BLaER1 treated with 17β-estradiol and CSF1 and Interleukin-3, amounts not matched to agents 10 nM and 100 nM (cell line): ENCODE results near the gene CASP1.
"Not testable (repeated sequence)": the region's sequence is repeated elsewhere in the genome, so short reads cannot be mapped to it uniquely, and the experiment has no call there.

Experiments
- H3K27ac ChIP-seq, 11 experiments: shearing (Covaris generic); formaldehyde crosslinking; 2 replicates each; pipeline ENCODE4 v1.8.1; 2022
- H3K27me3 ChIP-seq, 11 experiments: shearing (Covaris generic); formaldehyde crosslinking; 2 replicates each; pipeline ENCODE4 v1.8.1; 2022
- H3K36me3 ChIP-seq, 11 experiments: shearing (Covaris generic); formaldehyde crosslinking; 2 replicates each; pipeline ENCODE4 v1.8.1; 2022
- H3K4me1 ChIP-seq, 10 experiments: shearing (Covaris generic); formaldehyde crosslinking; 2 replicates each; pipeline ENCODE4 v1.8.1; 2022
- H3K4me2 ChIP-seq, 11 experiments: shearing (Covaris generic); formaldehyde crosslinking; 2 replicates each; pipeline ENCODE4 v1.8.1; 2022
- H3K4me3 ChIP-seq, 10 experiments: shearing (Covaris generic); formaldehyde crosslinking; 2 replicates each; pipeline ENCODE4 v1.8.1; 2022
- H3K9ac ChIP-seq, 11 experiments: shearing (Covaris generic); formaldehyde crosslinking; 2 replicates each; pipeline ENCODE4 v1.8.1; 2022
- H3K9me3 ChIP-seq, 11 experiments: shearing (Covaris generic); formaldehyde crosslinking; replicated peaks in 1 of 11; 2 replicates each; pipeline ENCODE4 v1.8.1; 2022
- H4K20me1 ChIP-seq, 11 experiments: shearing (Covaris generic); formaldehyde crosslinking; 2 replicates each; pipeline ENCODE4 v1.8.1; 2022
- Cebpa-rat ChIP-seq, 11 experiments: shearing (Covaris generic); IDR thresholded peaks; 2 replicates each; pipeline ENCODE4 v1.8.1; 2022

The CASP1 gene

GRCh38 chr11:105034813-105035620 is at the start of gene CASP1:
Gene CASP1 (minus strand): TSS chr11:105035144. CDS start chr11:105035113, 31 bp downstream.
- peak in 8 of 11 experiments; percentile 39 to 77 (median 62); a peak in 10 of 22 replicates for TF ChIP-seq Cebpa-rat (IDR thresholded peaks at IDR 0.05)
- H3K27me3 ChIP-seq: no peaks in the 10 kb centered on the region
- peaks cover 10 to 52% (median 20%) of the 10 kb centered on the region in 11 experiments for H3K9me3 ChIP-seq
- peaks cover 0 to 59% (median 0%) of the 10 kb centered on the region in 11 experiments; a peak in 11 of 22 replicates for H3K36me3 ChIP-seq
- peak within 1 kb of the TSS in 7 of 10 experiments; percentile 40 to 66 (median 54); a peak in 14 of 20 replicates for H3K4me3 ChIP-seq
- H4K20me1 ChIP-seq: no peaks in the 10 kb centered on the region
- peaks cover 0 to 75% (median 26%) of the 10 kb centered on the region in 10 experiments; a peak in 18 of 20 replicates for H3K4me1 ChIP-seq
- H3K27ac ChIP-seq: peak within 1 kb of the TSS; percentile 52 to 88 (median 73)
- H3K4me2 ChIP-seq: peak within 1 kb of the TSS; percentile 42 to 99 (median 63)
- peak within 1 kb of the TSS; percentile 26 to 79 (median 71); a peak in 18 of 22 replicates for H3K9ac ChIP-seq

GRCh38 chr11:105081412-105082150 is 46.6 kb upstream of the CASP1 start:
- H3K36me3 ChIP-seq: no peaks in the 10 kb centered on the region
- no peaks in the 10 kb centered on the region for H3K27me3 ChIP-seq
- peak overlapping the region in 5 of 11 experiments; percentile 68 to 89 (median 80); a peak in 10 of 22 replicates for H3K4me2 ChIP-seq
- peaks cover 0 to 45% (median 16%) of the 10 kb centered on the region in 10 experiments; a peak in 14 of 20 replicates for H3K4me1 ChIP-seq
- no peak overlapping the region for H3K9ac ChIP-seq
- peak overlapping the region in 5 of 11 experiments; percentile 54 to 78 (median 75); a peak in 11 of 22 replicates for H3K27ac ChIP-seq
- H3K9me3 ChIP-seq: peaks cover 0 to 9% (median 0%) of the 10 kb centered on the region in 11 experiments; a peak in 2 of 22 replicates
- H4K20me1 ChIP-seq: no peaks in the 10 kb centered on the region
- no peak for TF ChIP-seq Cebpa-rat (IDR thresholded peaks at IDR 0.05)
- no peak overlapping the region for H3K4me3 ChIP-seq

- peak overlapping the region in 3 of 10 experiments; percentile 3 to 29 (median 19); a peak in 3 of 20 replicates for H3K4me3 ChIP-seq
- H3K36me3 ChIP-seq, H3K27me3 ChIP-seq, H3K9me3 ChIP-seq, H4K20me1 ChIP-seq: not testable (repeated sequence)
- peaks cover 0 to 45% (median 16%) of the 10 kb centered on the region in 10 experiments; a peak in 14 of 20 replicates for H3K4me1 ChIP-seq
- peak overlapping the region in 5 of 11 experiments; percentile 5 to 58 (median 44); a peak in 8 of 22 replicates for H3K9ac ChIP-seq
- peak overlapping the region in 8 of 11 experiments; percentile 13 to 78 (median 60); a peak in 15 of 22 replicates for H3K27ac ChIP-seq
- H3K4me2 ChIP-seq: peak overlapping the region in 9 of 11 experiments; percentile 10 to 89 (median 68); a peak in 15 of 22 replicates
Observed at GRCh38 chr11:105080171-105080906, 45.4 kb upstream of the CASP1 start.

- Histone ChIP-seq H3K4me1 (peaks cover 0 to 50% (median 16%) of the 10 kb centered on the region in 10 experiments; a peak in 14 of 20 replicates), H3K9ac (no peak overlapping the region), H3K9me3 (peaks cover 0 to 4% (median 0%) of the 10 kb centered on the region in 11 experiments; a peak in 2 of 22 replicates), H3K27me3 (no peaks in the 10 kb centered on the region), H4K20me1 (no peaks in the 10 kb centered on the region), H3K4me2 (peak overlapping the region in 2 of 11 experiments; percentile 9 to 30; a peak in 1 of 22 replicates), H3K27ac (no peak overlapping the region), H3K36me3 (no peaks in the 10 kb centered on the region), H3K4me3 (no peak overlapping the region)
- no peak for TF ChIP-seq Cebpa-rat (IDR thresholded peaks at IDR 0.05)
Observed at GRCh38 chr11:105078283-105078682, 43.3 kb upstream of the CASP1 start.

GRCh38 chr11:105077141-105077790 is 42.3 kb upstream of the CASP1 start:
- H3K4me1 ChIP-seq: peaks cover 0 to 49% (median 16%) of the 10 kb centered on the region in 10 experiments; a peak in 14 of 20 replicates
- H3K4me3 ChIP-seq, H3K9me3 ChIP-seq, H3K27me3 ChIP-seq, H4K20me1 ChIP-seq, H3K36me3 ChIP-seq, H3K9ac ChIP-seq, H3K4me2 ChIP-seq, H3K27ac ChIP-seq: not testable (repeated sequence)

- no peak for TF ChIP-seq Cebpa-rat (IDR thresholded peaks at IDR 0.05)
- no peaks in the 10 kb centered on the region for H3K36me3 ChIP-seq
- H4K20me1 ChIP-seq: no peaks in the 10 kb centered on the region
- no peak overlapping the region for H3K27ac ChIP-seq
- peak overlapping the region in 2 of 11 experiments; percentile 32 to 37; a peak in 2 of 22 replicates for H3K4me2 ChIP-seq
- H3K27me3 ChIP-seq: no peaks in the 10 kb centered on the region
- peaks cover 0 to 38% (median 0%) of the 10 kb centered on the region in 10 experiments; a peak in 7 of 20 replicates for H3K4me1 ChIP-seq
- H3K9me3 ChIP-seq: no peaks in the 10 kb centered on the region
- H3K4me3 ChIP-seq: no peak overlapping the region
- H3K9ac ChIP-seq: no peak overlapping the region
Observed at GRCh38 chr11:105074166-105074530, 39.2 kb upstream of the CASP1 start.

GRCh38 chr11:105073456-105074165 is 38.7 kb upstream of the CASP1 start:
- no peaks in the 10 kb centered on the region for H4K20me1 ChIP-seq
- peak overlapping the region in 2 of 11 experiments; percentile 32 to 37; a peak in 2 of 22 replicates for H3K4me2 ChIP-seq
- no peaks in the 10 kb centered on the region for H3K36me3 ChIP-seq
- H3K27ac ChIP-seq: no peak overlapping the region
- no peak overlapping the region for H3K9ac ChIP-seq
- peaks cover 0 to 33% (median 0%) of the 10 kb centered on the region in 10 experiments; a peak in 6 of 20 replicates for H3K4me1 ChIP-seq
- no peaks in the 10 kb centered on the region for H3K27me3 ChIP-seq
- TF ChIP-seq Cebpa-rat (IDR thresholded peaks at IDR 0.05): no peak
- no peak overlapping the region for H3K4me3 ChIP-seq
- no peaks in the 10 kb centered on the region for H3K9me3 ChIP-seq

GRCh38 chr11:105072080-105072479 is 37.1 kb upstream of the CASP1 start:
- peaks cover 0 to 26% (median 0%) of the 10 kb centered on the region in 10 experiments; a peak in 6 of 20 replicates for H3K4me1 ChIP-seq
- not testable (repeated sequence) for H3K9me3 ChIP-seq, H3K27ac ChIP-seq

More at GRCh38 chr11:105072080-105072479, 37.1 kb upstream of the CASP1 start:
- H3K4me2 ChIP-seq, H3K9ac ChIP-seq, H3K4me3 ChIP-seq, H3K27me3 ChIP-seq, H3K36me3 ChIP-seq, H4K20me1 ChIP-seq: not testable (repeated sequence)
